ENCODE results near the gene GPR55. TPM values are rescaled to one million over a fixed set of nuclear protein-coding genes. Genes with fewer than 3 reads are reported as not detected.

The GPR55 gene
- total RNA-seq, 1 donor = not detected

- no peak for TF ChIP-seq CTCF (IDR thresholded peaks at IDR 0.05; ENCODE audit: insufficient read depth, low read depth, low read length)
- no peak overlapping the region for H3K4me3 ChIP-seq (ENCODE audit: low read depth, low read length)
- DNase-seq (ENCODE audit: low read depth) = peak; percentile 27
Measured at GRCh38 chr2:230905448-230906421, 19.3 kb downstream of the GPR55 start.

- no peak overlapping the region for H3K4me3 ChIP-seq (ENCODE audit: low read depth, low read length)
- TF ChIP-seq CTCF (IDR thresholded peaks at IDR 0.05; ENCODE audit: insufficient read depth, low read depth, low read length) = no peak
- DNase-seq (ENCODE audit: low read depth) = no peak
Measured at GRCh38 chr2:230904856-230905447, 20.1 kb downstream of the GPR55 start.

GRCh38 chr2:230903231-230904150 lies 21.6 kb downstream of the GPR55 start:
- DNase-seq (ENCODE audit: low read depth) = no peak
- no peak for TF ChIP-seq CTCF (IDR thresholded peaks at IDR 0.05; ENCODE audit: insufficient read depth, low read depth, low read length)
- H3K4me3 ChIP-seq (ENCODE audit: low read depth, low read length) = no peak overlapping the region

- peak; percentile 86 for TF ChIP-seq CTCF (IDR thresholded peaks at IDR 0.05; ENCODE audit: insufficient read depth, low read depth, low read length)
- no peak overlapping the region for H3K4me3 ChIP-seq (ENCODE audit: low read depth, low read length)
- DNase-seq (ENCODE audit: low read depth) = peak; percentile 64
Measured at GRCh38 chr2:230902180-230902899, 22.7 kb downstream of the GPR55 start.

- DNase-seq (ENCODE audit: low read depth) = no peak
- no peak overlapping the region for H3K4me3 ChIP-seq (ENCODE audit: low read depth, low read length)
- no peak for TF ChIP-seq CTCF (IDR thresholded peaks at IDR 0.05; ENCODE audit: insufficient read depth, low read depth, low read length)
Measured at GRCh38 chr2:230901006-230901405, 24.0 kb downstream of the GPR55 start.
